Measurements from ENCODE around the gene PICALM. TPM values are rescaled to one million over a fixed set of nuclear protein-coding genes. Genes with fewer than 3 reads are reported as not detected.

PICALM gene
- total RNA-seq, 2 donors from 2014 or later = 395 to 488 TPM

- DNase-seq (ENCODE audit: low spot score) (no peak), ATAC-seq (ENCODE audit: insufficient number of reproducible peaks, low FRiP score, low read depth) (no peak)
- Histone ChIP-seq H3K27ac (no peak overlapping the region), H3K9me3 (no peaks in the 10 kb centered on the region), H3K36me3 (peaks cover 36% of the 10 kb centered on the region), H3K27me3 (replicated peaks; ENCODE audit: insufficient read depth) (no peaks in the 10 kb centered on the region), H3K4me3 (no peak overlapping the region), H3K4me1 (ENCODE audit: control insufficient read depth in 1 of 2, low read depth in 2 of 2) (peaks cover 0 to 4% of the 10 kb centered on the region in 2 donors)
- TF ChIP-seq, protein P1, sequence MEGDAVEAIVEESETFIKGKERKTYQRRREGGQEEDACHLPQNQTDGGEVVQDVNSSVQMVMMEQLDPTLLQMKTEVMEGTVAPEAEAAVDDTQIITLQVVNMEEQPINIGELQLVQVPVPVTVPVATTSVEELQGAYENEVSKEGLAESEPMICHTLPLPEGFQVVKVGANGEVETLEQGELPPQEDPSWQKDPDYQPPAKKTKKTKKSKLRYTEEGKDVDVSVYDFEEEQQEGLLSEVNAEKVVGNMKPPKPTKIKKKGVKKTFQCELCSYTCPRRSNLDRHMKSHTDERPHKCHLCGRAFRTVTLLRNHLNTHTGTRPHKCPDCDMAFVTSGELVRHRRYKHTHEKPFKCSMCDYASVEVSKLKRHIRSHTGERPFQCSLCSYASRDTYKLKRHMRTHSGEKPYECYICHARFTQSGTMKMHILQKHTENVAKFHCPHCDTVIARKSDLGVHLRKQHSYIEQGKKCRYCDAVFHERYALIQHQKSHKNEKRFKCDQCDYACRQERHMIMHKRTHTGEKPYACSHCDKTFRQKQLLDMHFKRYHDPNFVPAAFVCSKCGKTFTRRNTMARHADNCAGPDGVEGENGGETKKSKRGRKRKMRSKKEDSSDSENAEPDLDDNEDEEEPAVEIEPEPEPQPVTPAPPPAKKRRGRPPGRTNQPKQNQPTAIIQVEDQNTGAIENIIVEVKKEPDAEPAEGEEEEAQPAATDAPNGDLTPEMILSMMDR (IDR thresholded peaks at IDR 0.05) = no peak
Measured at GRCh38 chr11:86011175-86011574, 57.7 kb downstream of the PICALM start.

GRCh38 chr11:86003654-86004053, 65.2 kb downstream of the PICALM start:
- H3K4me1 ChIP-seq (ENCODE audit: control insufficient read depth in 1 of 2, low read depth in 2 of 2) = no peaks in the 10 kb centered on the region
- H3K27ac ChIP-seq = no peak overlapping the region
- no peak overlapping the region for H3K4me3 ChIP-seq
- TF ChIP-seq, protein P1 (IDR thresholded peaks at IDR 0.05) = no peak
- H3K27me3 ChIP-seq (replicated peaks; ENCODE audit: insufficient read depth) = no peaks in the 10 kb centered on the region
- peaks cover 50% of the 10 kb centered on the region for H3K36me3 ChIP-seq
- ATAC-seq (ENCODE audit: insufficient number of reproducible peaks, low FRiP score, low read depth) (no peak), DNase-seq (ENCODE audit: low spot score) (no peak)
- no peaks in the 10 kb centered on the region for H3K9me3 ChIP-seq

- Histone ChIP-seq H3K9me3 (no peaks in the 10 kb centered on the region), H3K4me1 (ENCODE audit: control insufficient read depth in 1 of 2, low read depth in 2 of 2) (no peaks in the 10 kb centered on the region), H3K27ac (no peak overlapping the region), H3K27me3 (replicated peaks; ENCODE audit: insufficient read depth) (no peaks in the 10 kb centered on the region), H3K36me3 (peaks cover 59% of the 10 kb centered on the region), H3K4me3 (no peak overlapping the region)
- DNase-seq (ENCODE audit: low spot score) (no peak), ATAC-seq (ENCODE audit: insufficient number of reproducible peaks, low FRiP score, low read depth) (no peak)
- TF ChIP-seq, protein P1 (IDR thresholded peaks at IDR 0.05) = no peak
Measured at GRCh38 chr11:86002431-86002830, 66.5 kb downstream of the PICALM start.

GRCh38 chr11:85991508-85991907, 77.4 kb downstream of the PICALM start:
- Histone ChIP-seq H3K4me1 (ENCODE audit: control insufficient read depth in 1 of 2, low read depth in 2 of 2) (peaks cover 13 to 21% of the 10 kb centered on the region in 2 donors), H3K36me3 (peaks cover 17% of the 10 kb centered on the region), H3K4me3 (no peak overlapping the region), H3K27ac (no peak overlapping the region), H3K27me3 (replicated peaks; ENCODE audit: insufficient read depth) (no peaks in the 10 kb centered on the region), H3K9me3 (no peaks in the 10 kb centered on the region)
- no peak for ATAC-seq (ENCODE audit: insufficient number of reproducible peaks, low FRiP score, low read depth)
- DNase-seq (ENCODE audit: low spot score) = no peak
- TF ChIP-seq, protein P1 (IDR thresholded peaks at IDR 0.05) = no peak

DNA sequence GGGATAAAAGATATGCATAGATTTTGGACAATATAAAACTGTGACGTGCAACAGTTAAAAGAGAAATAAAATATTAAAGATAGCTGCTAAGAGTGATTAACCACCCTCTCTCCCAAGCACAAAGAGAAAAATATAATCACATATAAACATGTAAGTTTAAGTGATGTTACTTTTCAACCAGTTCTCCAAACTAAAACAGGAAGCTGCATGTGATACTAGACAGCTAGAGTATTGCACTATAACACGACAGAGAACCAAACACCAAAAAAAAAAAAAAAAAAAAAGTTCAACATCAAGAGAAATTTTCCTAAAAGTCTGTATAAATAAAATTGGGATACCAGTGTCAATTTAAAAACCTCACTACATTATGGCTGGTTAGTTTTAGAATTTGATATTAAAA, 79.1 kb downstream of the PICALM start:
- H3K36me3 ChIP-seq = peaks cover 17% of the 10 kb centered on the region
- H3K27me3 ChIP-seq (replicated peaks; ENCODE audit: insufficient read depth) = no peaks in the 10 kb centered on the region
- DNase-seq (ENCODE audit: low spot score) (no peak), ATAC-seq (ENCODE audit: insufficient number of reproducible peaks, low FRiP score, low read depth) (no peak)
- TF ChIP-seq, protein P1 (IDR thresholded peaks at IDR 0.05) = no peak
- H3K4me1 ChIP-seq (ENCODE audit: control insufficient read depth in 1 of 2, low read depth in 2 of 2) = peaks cover 13 to 21% of the 10 kb centered on the region in 2 donors
- H3K27ac ChIP-seq = no peak overlapping the region
- no peaks in the 10 kb centered on the region for H3K9me3 ChIP-seq
- H3K4me3 ChIP-seq = no peak overlapping the region

All from thoracic aorta (tissue), 2 donors.